ENCODE measurements around the gene ATP11A. TPM values are rescaled to one million over a fixed set of nuclear protein-coding genes. Genes with fewer than 3 reads are reported as not detected.
"Not testable (repeated sequence)": the region's sequence is repeated elsewhere in the genome, so short reads cannot be mapped to it uniquely, and the experiment has no call there.

Gene ATP11A
- total RNA-seq, 1 donor from 2014 or later, result 11.5 TPM

- H3K9me3 ChIP-seq (ENCODE audit: control insufficient read depth in 3 of 3, low read length in 3 of 3), result no peaks in the 10 kb centered on the region
- H3K36me3 ChIP-seq (ENCODE audit: control insufficient read depth in 3 of 3, insufficient read depth in 3 of 3, low read length in 3 of 3), result no peaks in the 10 kb centered on the region
- H3K9ac ChIP-seq (ENCODE audit: low read depth in 1 of 3, low read length in 3 of 3), result no peak overlapping the region
- H3K4me1 ChIP-seq (ENCODE audit: control insufficient read depth in 3 of 3, insufficient read depth in 3 of 3, low read length in 3 of 3), result peaks cover 22 to 33% (median 24%) of the 10 kb centered on the region in 3 donors
- no peak overlapping the region for H3K4me3 ChIP-seq (ENCODE audit: low read length in 3 of 3)
- H3K27ac ChIP-seq (ENCODE audit: low read depth, low read length), result no peak overlapping the region
- H3K27me3 ChIP-seq (ENCODE audit: control insufficient read depth in 3 of 3, insufficient read depth in 3 of 3, low read length in 3 of 3), result no peaks in the 10 kb centered on the region
Measured at GRCh38 chr13:112708560-112709240, 18.9 kb downstream of the ATP11A start.

GRCh38 chr13:112709316-112709715 is 19.5 kb downstream of the ATP11A start:
- not testable (repeated sequence) for H3K27ac ChIP-seq (ENCODE audit: low read depth, low read length); H3K4me3 ChIP-seq (ENCODE audit: low read length in 3 of 3); H3K9ac ChIP-seq (ENCODE audit: low read depth in 1 of 3, low read length in 3 of 3); H3K9me3 ChIP-seq (ENCODE audit: control insufficient read depth in 3 of 3, low read length in 3 of 3); H3K36me3 ChIP-seq (ENCODE audit: control insufficient read depth in 3 of 3, insufficient read depth in 3 of 3, low read length in 3 of 3); H3K27me3 ChIP-seq (ENCODE audit: control insufficient read depth in 3 of 3, insufficient read depth in 3 of 3, low read length in 3 of 3)
- peaks cover 18 to 30% (median 22%) of the 10 kb centered on the region in 3 donors for H3K4me1 ChIP-seq (ENCODE audit: control insufficient read depth in 3 of 3, insufficient read depth in 3 of 3, low read length in 3 of 3)

- Histone ChIP-seq H3K9ac (ENCODE audit: low read depth in 1 of 3, low read length in 3 of 3) (peak overlapping the region in 1 of 3 donors; percentile 25), H3K27me3 (ENCODE audit: control insufficient read depth in 3 of 3, insufficient read depth in 3 of 3, low read length in 3 of 3) (no peaks in the 10 kb centered on the region), H3K4me1 (ENCODE audit: control insufficient read depth in 3 of 3, insufficient read depth in 3 of 3, low read length in 3 of 3) (peaks cover 18 to 29% (median 20%) of the 10 kb centered on the region in 3 donors), H3K9me3 (ENCODE audit: control insufficient read depth in 3 of 3, low read length in 3 of 3) (no peaks in the 10 kb centered on the region), H3K27ac (ENCODE audit: low read depth, low read length) (peak overlapping the region; percentile 60), H3K4me3 (ENCODE audit: low read length in 3 of 3) (no peak overlapping the region), H3K36me3 (ENCODE audit: control insufficient read depth in 3 of 3, insufficient read depth in 3 of 3, low read length in 3 of 3) (peaks cover 0 to 3% (median 0%) of the 10 kb centered on the region in 3 donors)
Measured at GRCh38 chr13:112709825-112710783, 20.3 kb downstream of the ATP11A start.

- peaks cover 0 to 3% (median 0%) of the 10 kb centered on the region in 3 donors for H3K36me3 ChIP-seq (ENCODE audit: control insufficient read depth in 3 of 3, insufficient read depth in 3 of 3, low read length in 3 of 3)
- H3K4me3 ChIP-seq (ENCODE audit: low read length in 3 of 3), result peak overlapping the region in 2 of 3 donors; percentile 28 to 64
- H3K4me1 ChIP-seq (ENCODE audit: control insufficient read depth in 3 of 3, insufficient read depth in 3 of 3, low read length in 3 of 3), result peaks cover 18 to 29% (median 20%) of the 10 kb centered on the region in 3 donors
- H3K27ac ChIP-seq (ENCODE audit: low read depth, low read length), result peak overlapping the region; percentile 81
- peak overlapping the region in 2 of 3 donors; percentile 55 to 79 for H3K9ac ChIP-seq (ENCODE audit: low read depth in 1 of 3, low read length in 3 of 3)
- no peaks in the 10 kb centered on the region for H3K27me3 ChIP-seq (ENCODE audit: control insufficient read depth in 3 of 3, insufficient read depth in 3 of 3, low read length in 3 of 3)
- H3K9me3 ChIP-seq (ENCODE audit: control insufficient read depth in 3 of 3, low read length in 3 of 3), result no peaks in the 10 kb centered on the region
Measured at GRCh38 chr13:112710855-112711527, 21.2 kb downstream of the ATP11A start.

GRCh38 chr13:112711528-112712265 is 21.9 kb downstream of the ATP11A start:
- H3K9me3 ChIP-seq (ENCODE audit: control insufficient read depth in 3 of 3, low read length in 3 of 3), result no peaks in the 10 kb centered on the region
- peak overlapping the region; percentile 28 to 64 (median 41) for H3K4me3 ChIP-seq (ENCODE audit: low read length in 3 of 3)
- H3K4me1 ChIP-seq (ENCODE audit: control insufficient read depth in 3 of 3, insufficient read depth in 3 of 3, low read length in 3 of 3), result peaks cover 18 to 29% (median 20%) of the 10 kb centered on the region in 3 donors

GRCh38 chr13:112712451-112713207 is 22.8 kb downstream of the ATP11A start:
- Histone ChIP-seq H3K4me3 (ENCODE audit: low read length in 3 of 3) (peak overlapping the region in 2 of 3 donors; percentile 28 to 64), H3K9ac (ENCODE audit: low read depth in 1 of 3, low read length in 3 of 3) (peak overlapping the region; percentile 43 to 79 (median 52)), H3K27me3 (ENCODE audit: control insufficient read depth in 3 of 3, insufficient read depth in 3 of 3, low read length in 3 of 3) (no peaks in the 10 kb centered on the region), H3K9me3 (ENCODE audit: control insufficient read depth in 3 of 3, low read length in 3 of 3) (no peaks in the 10 kb centered on the region), H3K36me3 (ENCODE audit: control insufficient read depth in 3 of 3, insufficient read depth in 3 of 3, low read length in 3 of 3) (peaks cover 0 to 3% (median 0%) of the 10 kb centered on the region in 3 donors), H3K27ac (ENCODE audit: low read depth, low read length) (peak overlapping the region; percentile 81), H3K4me1 (ENCODE audit: control insufficient read depth in 3 of 3, insufficient read depth in 3 of 3, low read length in 3 of 3) (peaks cover 18 to 29% (median 20%) of the 10 kb centered on the region in 3 donors)

More at GRCh38 chr13:112711528-112712265, 21.9 kb downstream of the ATP11A start:
- H3K27ac ChIP-seq (ENCODE audit: low read depth, low read length), result peak overlapping the region; percentile 81
- peaks cover 0 to 3% (median 0%) of the 10 kb centered on the region in 3 donors for H3K36me3 ChIP-seq (ENCODE audit: control insufficient read depth in 3 of 3, insufficient read depth in 3 of 3, low read length in 3 of 3)
- no peaks in the 10 kb centered on the region for H3K27me3 ChIP-seq (ENCODE audit: control insufficient read depth in 3 of 3, insufficient read depth in 3 of 3, low read length in 3 of 3)
- peak overlapping the region; percentile 43 to 79 (median 55) for H3K9ac ChIP-seq (ENCODE audit: low read depth in 1 of 3, low read length in 3 of 3)

- H3K27me3 ChIP-seq (ENCODE audit: control insufficient read depth in 3 of 3, insufficient read depth in 3 of 3, low read length in 3 of 3), result no peaks in the 10 kb centered on the region
- H3K36me3 ChIP-seq (ENCODE audit: control insufficient read depth in 3 of 3, insufficient read depth in 3 of 3, low read length in 3 of 3), result peaks cover 0 to 3% (median 0%) of the 10 kb centered on the region in 3 donors
- H3K27ac ChIP-seq (ENCODE audit: low read depth, low read length), result no peak overlapping the region
- no peak overlapping the region for H3K4me3 ChIP-seq (ENCODE audit: low read length in 3 of 3)
- H3K9ac ChIP-seq (ENCODE audit: low read depth in 1 of 3, low read length in 3 of 3), result no peak overlapping the region
- H3K9me3 ChIP-seq (ENCODE audit: control insufficient read depth in 3 of 3, low read length in 3 of 3), result no peaks in the 10 kb centered on the region
- H3K4me1 ChIP-seq (ENCODE audit: control insufficient read depth in 3 of 3, insufficient read depth in 3 of 3, low read length in 3 of 3), result peaks cover 18 to 29% (median 20%) of the 10 kb centered on the region in 3 donors
Measured at GRCh38 chr13:112713517-112714253, 23.8 kb downstream of the ATP11A start.

GRCh38 chr13:112714376-112715174 is 24.7 kb downstream of the ATP11A start:
- H3K4me3 ChIP-seq (ENCODE audit: low read length in 3 of 3), result no peak overlapping the region
- no peaks in the 10 kb centered on the region for H3K27me3 ChIP-seq (ENCODE audit: control insufficient read depth in 3 of 3, insufficient read depth in 3 of 3, low read length in 3 of 3)
- H3K36me3 ChIP-seq (ENCODE audit: control insufficient read depth in 3 of 3, insufficient read depth in 3 of 3, low read length in 3 of 3), result peaks cover 0 to 3% (median 0%) of the 10 kb centered on the region in 3 donors
- H3K9me3 ChIP-seq (ENCODE audit: control insufficient read depth in 3 of 3, low read length in 3 of 3), result no peaks in the 10 kb centered on the region
- peaks cover 18 to 29% (median 20%) of the 10 kb centered on the region in 3 donors for H3K4me1 ChIP-seq (ENCODE audit: control insufficient read depth in 3 of 3, insufficient read depth in 3 of 3, low read length in 3 of 3)
- H3K9ac ChIP-seq (ENCODE audit: low read depth in 1 of 3, low read length in 3 of 3), result no peak overlapping the region
- no peak overlapping the region for H3K27ac ChIP-seq (ENCODE audit: low read depth, low read length)

Measured in skeletal muscle tissue (tissue), 4 donors.